ENCODE measurements around the gene PKN2. TPM values are rescaled to one million over a fixed set of nuclear protein-coding genes. Genes with fewer than 3 reads are reported as not detected.

The PKN2 gene
- polyA plus RNA-seq, 4 donors, result 19.1 to 57.5 (median 32.1) TPM

DNA sequence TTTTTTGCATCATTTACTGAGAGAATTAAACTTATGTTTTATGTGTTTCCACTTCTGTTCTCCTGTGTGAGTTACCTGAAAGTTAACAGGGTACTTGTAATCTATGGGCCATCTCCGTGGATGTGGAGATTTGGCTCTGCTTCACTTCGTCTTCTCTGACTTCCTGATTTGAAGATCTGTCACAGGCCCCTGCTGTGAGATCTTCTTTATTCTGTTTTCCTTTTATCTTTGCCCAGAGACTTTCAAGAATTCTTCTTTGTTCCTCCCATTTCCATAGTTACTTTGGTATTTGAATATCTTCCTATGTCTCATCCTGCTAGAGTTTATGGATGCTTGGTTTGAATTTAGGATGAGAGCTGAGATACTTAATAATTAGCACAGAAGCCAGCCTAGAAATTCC lies 35.4 kb upstream of the PKN2 start:
- no peaks in the 10 kb centered on the region for H3K27me3 ChIP-seq (ENCODE audit: control insufficient read depth in 3 of 3, insufficient read depth in 3 of 3, low read length in 3 of 3)
- no peak for DNase-seq
- no peaks in the 10 kb centered on the region for H3K36me3 ChIP-seq (ENCODE audit: control insufficient read depth in 3 of 3, insufficient read depth in 2 of 3, low read depth in 1 of 3, low read length in 3 of 3)
- H3K4me1 ChIP-seq (ENCODE audit: control insufficient read depth in 3 of 3, insufficient read depth in 2 of 3, low read depth in 1 of 3, low read length in 2 of 3), result peaks cover 0 to 2% (median 0%) of the 10 kb centered on the region in 3 donors
- H3K4me3 ChIP-seq (ENCODE audit: low read depth in 1 of 3, low read length in 3 of 3), result no peak overlapping the region
- H3K27ac ChIP-seq (ENCODE audit: low read depth in 1 of 3, low read length in 2 of 3), result no peak overlapping the region
- 67 to 84% (median 83%) methylated on average over 2 of the region's 2 CpGs for WGBS, 3 donors
- FAIRE-seq, result no peak
- H3K9me3 ChIP-seq (ENCODE audit: control insufficient read depth in 2 of 2, insufficient read depth in 1 of 2, low read depth in 1 of 2, low read length in 1 of 2), result no peaks in the 10 kb centered on the region

- Histone ChIP-seq H3K36me3 (ENCODE audit: control insufficient read depth in 3 of 3, insufficient read depth in 2 of 3, low read depth in 1 of 3, low read length in 3 of 3) (no peaks in the 10 kb centered on the region), H3K9me3 (ENCODE audit: control insufficient read depth in 2 of 2, insufficient read depth in 1 of 2, low read depth in 1 of 2, low read length in 1 of 2) (no peaks in the 10 kb centered on the region), H3K4me1 (ENCODE audit: control insufficient read depth in 3 of 3, insufficient read depth in 2 of 3, low read depth in 1 of 3, low read length in 2 of 3) (peaks cover 0 to 5% (median 2%) of the 10 kb centered on the region in 3 donors), H3K27ac (ENCODE audit: low read depth in 1 of 3, low read length in 2 of 3) (no peak overlapping the region), H3K27me3 (ENCODE audit: control insufficient read depth in 3 of 3, insufficient read depth in 3 of 3, low read length in 3 of 3) (no peaks in the 10 kb centered on the region), H3K4me3 (ENCODE audit: low read depth in 1 of 3, low read length in 3 of 3) (no peak overlapping the region)
- DNase-seq (no peak), FAIRE-seq (no peak)
- 79 to 84% (median 84%) methylated on average over 1 of the region's 1 CpG for WGBS, 3 donors
Measured at GRCh38 chr1:88649932-88650331, 34.1 kb upstream of the PKN2 start.

DNA sequence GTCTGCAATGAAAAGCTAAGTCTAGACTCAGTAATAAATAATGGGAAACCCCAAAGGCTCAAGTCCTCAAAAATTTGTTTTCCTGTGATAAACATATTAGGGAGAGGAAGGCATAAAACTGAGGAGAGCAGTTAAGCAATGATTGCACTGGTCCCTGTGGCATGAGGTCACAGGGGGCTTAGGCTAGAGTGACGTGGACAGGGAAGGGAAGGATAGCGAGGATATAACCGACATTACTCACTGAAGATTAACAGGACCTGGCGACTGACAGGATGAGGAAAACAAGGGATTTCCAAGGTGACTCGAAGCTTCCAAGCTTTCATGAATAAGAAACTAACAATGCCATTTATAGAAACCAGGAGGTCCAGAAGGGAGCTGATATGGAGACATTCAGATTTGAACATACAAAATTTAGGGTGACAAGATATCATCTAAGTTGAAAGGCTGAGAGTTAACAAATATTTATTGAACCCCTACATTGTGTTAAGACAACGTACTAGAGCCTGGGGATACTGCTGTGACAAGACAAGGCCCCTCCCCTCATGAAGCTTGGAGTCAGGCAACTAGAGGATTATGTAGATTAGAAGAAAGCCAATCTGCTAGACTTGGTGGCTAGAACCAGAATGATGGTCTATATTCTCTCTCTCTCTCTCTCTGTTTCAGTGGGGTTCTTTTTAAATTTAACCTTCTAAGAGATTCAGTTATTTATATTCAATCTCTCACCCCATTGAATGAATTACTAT lies 33.2 kb upstream of the PKN2 start:
- 77 to 88% (median 87%) methylated on average over 6 of the region's 6 CpGs for WGBS, 3 donors
- H3K4me3 ChIP-seq (ENCODE audit: low read depth in 1 of 3, low read length in 3 of 3), result no peak overlapping the region
- no peaks in the 10 kb centered on the region for H3K27me3 ChIP-seq (ENCODE audit: control insufficient read depth in 3 of 3, insufficient read depth in 3 of 3, low read length in 3 of 3)
- no peak overlapping the region for H3K27ac ChIP-seq (ENCODE audit: low read depth in 1 of 3, low read length in 2 of 3)
- H3K36me3 ChIP-seq (ENCODE audit: control insufficient read depth in 3 of 3, insufficient read depth in 2 of 3, low read depth in 1 of 3, low read length in 3 of 3), result no peaks in the 10 kb centered on the region
- H3K4me1 ChIP-seq (ENCODE audit: control insufficient read depth in 3 of 3, insufficient read depth in 2 of 3, low read depth in 1 of 3, low read length in 2 of 3), result peaks cover 0 to 5% (median 2%) of the 10 kb centered on the region in 3 donors
- no peaks in the 10 kb centered on the region for H3K9me3 ChIP-seq (ENCODE audit: control insufficient read depth in 2 of 2, insufficient read depth in 1 of 2, low read depth in 1 of 2, low read length in 1 of 2)
- FAIRE-seq (no peak), DNase-seq (no peak)

- peak; percentile 91 for FAIRE-seq
- 5 to 13% (median 12%) methylated on average over 1 of the region's 1 CpG for WGBS, 3 donors
- Histone ChIP-seq H3K9me3 (ENCODE audit: control insufficient read depth in 2 of 2, insufficient read depth in 1 of 2, low read depth in 1 of 2, low read length in 1 of 2) (no peaks in the 10 kb centered on the region), H3K27me3 (ENCODE audit: control insufficient read depth in 3 of 3, insufficient read depth in 3 of 3, low read length in 3 of 3) (no peaks in the 10 kb centered on the region), H3K36me3 (ENCODE audit: control insufficient read depth in 3 of 3, insufficient read depth in 2 of 3, low read depth in 1 of 3, low read length in 3 of 3) (no peaks in the 10 kb centered on the region), H3K4me1 (ENCODE audit: control insufficient read depth in 3 of 3, insufficient read depth in 2 of 3, low read depth in 1 of 3, low read length in 2 of 3) (peaks cover 0 to 3% (median 2%) of the 10 kb centered on the region in 3 donors), H3K27ac (ENCODE audit: low read depth in 1 of 3, low read length in 2 of 3) (no peak overlapping the region), H3K4me3 (ENCODE audit: low read depth in 1 of 3, low read length in 3 of 3) (no peak overlapping the region)
- peak; percentile 56 to 89 for DNase-seq
Measured at GRCh38 chr1:88655140-88655539, 28.9 kb upstream of the PKN2 start.

DNA sequence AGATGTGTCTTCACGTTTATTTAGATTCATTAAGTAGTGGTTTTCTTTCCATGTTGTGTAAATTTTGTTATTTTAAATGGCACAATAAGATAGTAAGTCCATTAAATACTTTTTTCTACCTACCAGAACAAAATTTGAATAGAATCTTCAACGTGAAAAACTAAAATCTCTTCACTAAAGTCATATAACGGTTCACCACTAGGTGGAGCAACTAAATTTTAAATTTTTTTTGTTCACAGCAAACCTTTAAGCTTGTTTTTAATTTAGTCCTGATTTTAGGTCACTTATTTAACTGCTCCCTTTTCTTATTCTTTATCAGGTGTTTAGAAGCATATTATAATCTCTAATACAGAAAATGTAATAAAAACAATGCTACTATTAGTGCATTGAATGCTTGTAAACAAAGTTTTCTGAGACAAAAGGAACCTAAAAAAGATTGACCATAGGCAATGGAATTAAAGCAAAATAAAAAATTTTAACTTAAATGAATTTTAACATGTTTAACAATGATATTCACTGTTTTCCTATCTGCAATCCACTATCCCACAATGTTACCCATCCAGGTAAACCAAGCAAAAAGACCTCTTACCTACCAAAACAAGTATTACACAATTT lies 28.3 kb upstream of the PKN2 start:
- Histone ChIP-seq H3K9me3 (ENCODE audit: control insufficient read depth in 2 of 2, insufficient read depth in 1 of 2, low read depth in 1 of 2, low read length in 1 of 2) (no peaks in the 10 kb centered on the region), H3K4me1 (ENCODE audit: control insufficient read depth in 3 of 3, insufficient read depth in 2 of 3, low read depth in 1 of 3, low read length in 2 of 3) (peaks cover 0 to 3% (median 2%) of the 10 kb centered on the region in 3 donors), H3K27ac (ENCODE audit: low read depth in 1 of 3, low read length in 2 of 3) (no peak overlapping the region), H3K36me3 (ENCODE audit: control insufficient read depth in 3 of 3, insufficient read depth in 2 of 3, low read depth in 1 of 3, low read length in 3 of 3) (no peaks in the 10 kb centered on the region), H3K4me3 (ENCODE audit: low read depth in 1 of 3, low read length in 3 of 3) (no peak overlapping the region), H3K27me3 (ENCODE audit: control insufficient read depth in 3 of 3, insufficient read depth in 3 of 3, low read length in 3 of 3) (no peaks in the 10 kb centered on the region)
- 6 to 11% (median 10%) methylated on average over 3 of the region's 3 CpGs for WGBS, 3 donors
- DNase-seq, result peak in 1 of 2 donors; percentile 46
- peak; percentile 93 for FAIRE-seq

DNA sequence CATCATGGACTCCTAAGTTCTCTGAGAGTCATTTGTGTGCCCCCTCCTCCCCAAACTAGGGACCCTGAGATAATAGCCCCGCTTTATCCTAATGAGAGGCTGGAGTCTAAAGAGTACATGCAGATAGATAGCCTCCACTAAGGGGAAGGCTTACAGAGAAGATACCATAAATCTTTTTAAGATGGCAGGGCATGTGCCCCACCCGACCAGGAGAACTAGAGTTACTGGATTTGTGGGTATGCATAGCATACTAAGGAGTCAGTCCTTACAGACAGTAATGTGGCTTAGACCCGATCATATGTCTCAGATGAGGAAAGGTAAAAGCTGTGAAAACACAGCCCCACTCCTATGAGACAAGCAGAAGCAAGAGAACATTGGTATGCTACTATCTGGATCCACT lies 25.7 kb upstream of the PKN2 start:
- 63 to 77% (median 73%) methylated on average over 3 of the region's 3 CpGs for WGBS, 3 donors
- Histone ChIP-seq H3K36me3 (ENCODE audit: control insufficient read depth in 3 of 3, insufficient read depth in 2 of 3, low read depth in 1 of 3, low read length in 3 of 3) (no peaks in the 10 kb centered on the region), H3K4me3 (ENCODE audit: low read depth in 1 of 3, low read length in 3 of 3) (no peak overlapping the region), H3K27me3 (ENCODE audit: control insufficient read depth in 3 of 3, insufficient read depth in 3 of 3, low read length in 3 of 3) (no peaks in the 10 kb centered on the region), H3K4me1 (ENCODE audit: control insufficient read depth in 3 of 3, insufficient read depth in 2 of 3, low read depth in 1 of 3, low read length in 2 of 3) (peaks cover 0 to 3% (median 2%) of the 10 kb centered on the region in 3 donors), H3K27ac (ENCODE audit: low read depth in 1 of 3, low read length in 2 of 3) (no peak overlapping the region), H3K9me3 (ENCODE audit: control insufficient read depth in 2 of 2, insufficient read depth in 1 of 2, low read depth in 1 of 2, low read length in 1 of 2) (no peaks in the 10 kb centered on the region)
- no peak for DNase-seq
- no peak for FAIRE-seq

DNA sequence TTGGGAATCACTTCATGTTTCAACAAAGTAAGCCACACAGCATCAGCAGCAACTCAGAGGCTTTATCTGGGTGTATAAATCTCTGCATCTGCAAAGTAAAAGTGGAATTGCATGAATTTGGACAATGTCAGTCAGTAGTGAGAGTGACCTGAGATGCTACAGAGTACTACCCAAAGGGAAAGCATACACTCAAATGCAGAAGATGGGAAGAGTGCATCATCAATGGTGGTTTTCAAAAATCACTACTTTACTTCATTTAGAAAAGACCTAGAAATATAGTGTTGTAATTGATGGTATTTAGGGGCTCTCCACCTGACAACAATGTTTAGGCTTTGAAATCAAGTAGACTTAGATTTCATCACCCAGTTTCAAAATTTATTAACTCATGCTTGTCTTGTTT lies 24.5 kb upstream of the PKN2 start:
- FAIRE-seq (no peak), DNase-seq (no peak)
- no peak overlapping the region for H3K27ac ChIP-seq (ENCODE audit: low read depth in 1 of 3, low read length in 2 of 3)
- no peak overlapping the region for H3K4me3 ChIP-seq (ENCODE audit: low read depth in 1 of 3, low read length in 3 of 3)
- no peaks in the 10 kb centered on the region for H3K36me3 ChIP-seq (ENCODE audit: control insufficient read depth in 3 of 3, insufficient read depth in 2 of 3, low read depth in 1 of 3, low read length in 3 of 3)
- no peaks in the 10 kb centered on the region for H3K9me3 ChIP-seq (ENCODE audit: control insufficient read depth in 2 of 2, insufficient read depth in 1 of 2, low read depth in 1 of 2, low read length in 1 of 2)
- no peaks in the 10 kb centered on the region for H3K27me3 ChIP-seq (ENCODE audit: control insufficient read depth in 3 of 3, insufficient read depth in 3 of 3, low read length in 3 of 3)
- peaks cover 0 to 2% (median 2%) of the 10 kb centered on the region in 3 donors for H3K4me1 ChIP-seq (ENCODE audit: control insufficient read depth in 3 of 3, insufficient read depth in 2 of 3, low read depth in 1 of 3, low read length in 2 of 3)

- Histone ChIP-seq H3K9me3 (ENCODE audit: control insufficient read depth in 2 of 2, insufficient read depth in 1 of 2, low read depth in 1 of 2, low read length in 1 of 2) (no peaks in the 10 kb centered on the region), H3K36me3 (ENCODE audit: control insufficient read depth in 3 of 3, insufficient read depth in 2 of 3, low read depth in 1 of 3, low read length in 3 of 3) (no peaks in the 10 kb centered on the region), H3K4me1 (ENCODE audit: control insufficient read depth in 3 of 3, insufficient read depth in 2 of 3, low read depth in 1 of 3, low read length in 2 of 3) (no peaks in the 10 kb centered on the region), H3K27ac (ENCODE audit: low read depth in 1 of 3, low read length in 2 of 3) (no peak overlapping the region), H3K4me3 (ENCODE audit: low read depth in 1 of 3, low read length in 3 of 3) (no peak overlapping the region), H3K27me3 (ENCODE audit: control insufficient read depth in 3 of 3, insufficient read depth in 3 of 3, low read length in 3 of 3) (no peaks in the 10 kb centered on the region)
- DNase-seq (peak in 1 of 2 donors; percentile 43), FAIRE-seq (no peak)
- 31 to 56% (median 45%) methylated on average over 4 of the region's 4 CpGs for WGBS, 3 donors
Measured at GRCh38 chr1:88661188-88661587, 22.9 kb upstream of the PKN2 start.

Measured in small intestine (tissue), 7 donors.